A673 (cell line): ENCODE measurements around the gene DENND1A. TPM values are rescaled to one million over a fixed set of nuclear protein-coding genes. Genes with fewer than 3 reads are reported as not detected.

Experiments used
- BruUV-seq: library from RNA; stranded (reverse); fragments of 400-500 nt; replicated peaks from 2 replicates; lab custom pipeline; 2021; lab: Mats Ljungman, UMichigan
- CTCF ChIA-PET: fragments of 300-600 bp; sonication (Branson Sonifier 250); formaldehyde crosslinking; loops from one replicate; lab custom pipeline; 2022; ENCODE audit warnings: antibody characterized with exemption; lab: Charles Lee
- POLR2A ChIA-PET: fragments of 300-600 bp; sonication (Branson Sonifier 250); formaldehyde crosslinking; loops from one replicate; lab custom pipeline; 2022; ENCODE audit warnings: antibody characterized with exemption; ENCODE audit not compliant: low non-redundant PET; lab: Charles Lee
- DNase-seq: peaks from one replicate; pipeline ENCODE4 v3.0.0-alpha.2; 2015; ENCODE audit warnings: low spot score
- H3K27ac ChIP-seq: fragments of 200-600 bp; sonication (generic); 2 replicates; pipeline ENCODE4 v1.5.1; 2016; ENCODE audit warnings: mixed run types, low read depth, mild to moderate bottlenecking, mixed read lengths, antibody characterized with exemption, low read length; ENCODE audit not compliant: poor library complexity, severe bottlenecking
- H3K27me3 ChIP-seq: fragments of 200-600 bp; sonication (generic); replicated peaks from 2 replicates; pipeline ENCODE4 v1.6.1; 2017; ENCODE audit warnings: mixed run types, low read depth, mild to moderate bottlenecking, mixed read lengths, antibody characterized with exemption, low read length; ENCODE audit not compliant: insufficient read depth, poor library complexity
- H3K36me3 ChIP-seq: fragments of 200-600 bp; sonication (generic); 2 replicates; pipeline ENCODE4 v1.6.1; 2016; ENCODE audit warnings: mixed run types, mild to moderate bottlenecking, mixed read lengths, antibody characterized with exemption, low read length; ENCODE audit not compliant: insufficient read depth, poor library complexity, severe bottlenecking
- H3K4me1 ChIP-seq: fragments of 200-600 bp; sonication (generic); 2 replicates; pipeline ENCODE4 v1.6.1; 2017; ENCODE audit warnings: mixed run types, mild to moderate bottlenecking, mixed read lengths, antibody characterized with exemption, low read length; ENCODE audit not compliant: insufficient read depth, poor library complexity, severe bottlenecking
- H3K4me3 ChIP-seq: fragments of 200-600 bp; sonication (generic); 2 replicates; pipeline ENCODE4 v1.5.1; 2016; ENCODE audit warnings: low read depth, mixed run types, mild to moderate bottlenecking, mixed read lengths, low read length; ENCODE audit not compliant: poor library complexity, severe bottlenecking
- H3K9me3 ChIP-seq: fragments of 200-600 bp; sonication (generic); 2 replicates; pipeline ENCODE4 v1.6.1; 2016; ENCODE audit warnings: mixed run types, low read depth, mild to moderate bottlenecking, mixed read lengths, antibody characterized with exemption, low read length; ENCODE audit not compliant: poor library complexity, severe bottlenecking
- EZH2 ChIP-seq: fragments of 200-600 bp; sonication (generic); IDR thresholded peaks from 2 replicates; pipeline ENCODE4 v1.6.1; 2017; ENCODE audit warnings: borderline replicate concordance, low read depth, mild to moderate bottlenecking, mixed read lengths, antibody characterized with exemption, low read length; ENCODE audit not compliant: poor library complexity, severe bottlenecking
- intact Hi-C: fragments of 100-400 bp; cut with micrococcal nuclease; formaldehyde crosslinking; loops from one replicate; pipeline ENCODE4 v1.10.0; 2022; ENCODE audit not compliant: unreplicated experiment
- total RNA-seq: library from RNA; stranded (reverse); gene quantifications from 2 replicates; pipeline ENCODE4 v1.2.3, GENCODE V29; 2021
- TF ChIP-seq, protein P1 (sequence below): fragments of 300-800, 200-600 bp; sonication (generic); conservative IDR thresholded peaks from 2 replicates; pipeline ENCODE4 v1.5.1; 2017; ENCODE audit warnings: low read depth, mild to moderate bottlenecking, antibody characterized with exemption, low read length, moderate library complexity, mixed read lengths

Gene DENND1A
- total RNA-seq, 1 experiment from 2014 or later = 12.0 TPM

DNA sequence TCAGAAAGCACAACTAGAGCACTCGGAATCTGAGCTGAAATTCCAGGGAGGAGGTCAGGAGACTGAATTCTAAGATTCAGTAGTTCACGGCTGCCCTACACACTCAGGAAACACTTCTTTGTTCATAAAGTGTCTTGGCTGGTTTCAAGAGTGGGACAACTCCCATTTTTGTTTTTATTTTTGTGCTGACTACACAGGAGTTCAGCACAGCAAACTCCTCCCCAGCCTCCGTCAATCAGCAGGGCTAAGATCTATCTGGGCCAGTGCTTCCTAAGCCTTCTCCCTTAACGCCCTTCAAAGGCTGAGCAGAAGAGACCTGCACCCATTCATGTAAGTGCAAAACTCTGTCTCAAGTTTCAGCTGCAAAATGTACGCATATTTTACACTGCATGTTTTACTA lies 323.8 kb downstream of the DENND1A start:
- no TSS peak for BruUV-seq
- ChIA-PET CTCF (interaction anchor here (0.5 kb wide), 1 partner anchor 434 kb away, joined by 7 read pairs; no protein-coding TSS in a partner anchor), POLR2A (no interaction called here)

DNA sequence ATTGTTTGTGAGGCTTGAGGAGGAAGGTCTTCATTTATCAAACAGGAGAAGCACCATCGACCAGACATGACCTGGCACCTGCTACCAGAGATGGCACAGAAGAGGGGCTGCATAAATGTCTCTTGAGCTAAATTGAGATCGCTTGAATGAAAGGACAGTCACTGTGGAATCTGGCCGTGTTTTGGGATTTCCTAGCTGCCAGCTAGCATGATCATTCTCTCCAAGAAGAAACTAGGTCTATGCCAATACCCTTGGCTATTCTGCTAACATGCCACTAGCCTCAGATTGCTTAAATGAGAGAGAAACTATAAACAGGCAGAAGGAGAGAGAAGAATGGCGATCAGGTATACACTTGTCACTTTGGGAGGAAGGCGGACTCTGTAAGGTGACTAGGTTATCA lies 324.6 kb downstream of the DENND1A start:
- Histone ChIP-seq H3K27me3 (no peaks in the 10 kb centered on the region), H3K36me3 (no peaks in the 10 kb centered on the region), H3K9me3 (no peaks in the 10 kb centered on the region), H3K4me1 (no peaks in the 10 kb centered on the region), H3K27ac (no peak overlapping the region), H3K4me3 (no peak overlapping the region)
- ChIA-PET POLR2A (no interaction called here), CTCF (no interaction called here)
- intact Hi-C loops = no loop called here
- TF ChIP-seq, protein P1, sequence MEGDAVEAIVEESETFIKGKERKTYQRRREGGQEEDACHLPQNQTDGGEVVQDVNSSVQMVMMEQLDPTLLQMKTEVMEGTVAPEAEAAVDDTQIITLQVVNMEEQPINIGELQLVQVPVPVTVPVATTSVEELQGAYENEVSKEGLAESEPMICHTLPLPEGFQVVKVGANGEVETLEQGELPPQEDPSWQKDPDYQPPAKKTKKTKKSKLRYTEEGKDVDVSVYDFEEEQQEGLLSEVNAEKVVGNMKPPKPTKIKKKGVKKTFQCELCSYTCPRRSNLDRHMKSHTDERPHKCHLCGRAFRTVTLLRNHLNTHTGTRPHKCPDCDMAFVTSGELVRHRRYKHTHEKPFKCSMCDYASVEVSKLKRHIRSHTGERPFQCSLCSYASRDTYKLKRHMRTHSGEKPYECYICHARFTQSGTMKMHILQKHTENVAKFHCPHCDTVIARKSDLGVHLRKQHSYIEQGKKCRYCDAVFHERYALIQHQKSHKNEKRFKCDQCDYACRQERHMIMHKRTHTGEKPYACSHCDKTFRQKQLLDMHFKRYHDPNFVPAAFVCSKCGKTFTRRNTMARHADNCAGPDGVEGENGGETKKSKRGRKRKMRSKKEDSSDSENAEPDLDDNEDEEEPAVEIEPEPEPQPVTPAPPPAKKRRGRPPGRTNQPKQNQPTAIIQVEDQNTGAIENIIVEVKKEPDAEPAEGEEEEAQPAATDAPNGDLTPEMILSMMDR = no peak
- no peak for TF ChIP-seq EZH2
- no TSS peak for BruUV-seq
- no peak for DNase-seq

More for the DNA sequence above, 323.8 kb downstream of the DENND1A start:
- no peak for TF ChIP-seq EZH2
- TF ChIP-seq, protein P1 = no peak
- Histone ChIP-seq H3K36me3 (no peaks in the 10 kb centered on the region), H3K27me3 (no peaks in the 10 kb centered on the region), H3K9me3 (no peaks in the 10 kb centered on the region), H3K4me1 (no peaks in the 10 kb centered on the region), H3K4me3 (no peak overlapping the region), H3K27ac (no peak overlapping the region)
- intact Hi-C loops = no loop called here
- no peak for DNase-seq

DNA sequence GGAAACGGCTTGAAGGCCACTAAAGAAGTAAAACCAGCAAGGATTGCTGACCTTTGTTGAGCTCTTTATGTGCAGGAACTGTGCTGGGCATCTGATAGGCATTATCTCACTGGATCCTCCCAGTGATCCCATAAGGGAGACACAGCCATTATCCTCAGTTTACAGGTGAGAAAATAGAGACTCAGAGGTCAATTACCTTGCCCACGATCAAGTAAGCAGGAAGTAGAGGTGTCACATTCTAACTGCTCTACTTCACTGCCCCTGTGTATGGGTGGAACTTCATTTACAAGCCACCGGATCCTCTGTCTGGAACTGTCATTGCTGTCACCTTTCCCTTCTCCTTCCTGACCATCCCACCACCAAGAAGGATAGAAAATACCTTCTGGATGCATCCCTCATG lies 325.1 kb downstream of the DENND1A start:
- H3K9me3 ChIP-seq = no peaks in the 10 kb centered on the region
- BruUV-seq = no TSS peak
- intact Hi-C loops = no loop called here
- ChIA-PET POLR2A (no interaction called here), CTCF (no interaction called here)
- TF ChIP-seq, protein P1 = no peak
- no peak for TF ChIP-seq EZH2
- H3K4me3 ChIP-seq = no peak overlapping the region
- no peaks in the 10 kb centered on the region for H3K36me3 ChIP-seq
- H3K27me3 ChIP-seq = no peaks in the 10 kb centered on the region
- no peak for DNase-seq
- no peaks in the 10 kb centered on the region for H3K4me1 ChIP-seq
- H3K27ac ChIP-seq = no peak overlapping the region
